ENCODE measurements around the gene LCE1A.

Gene LCE1A, protein sequence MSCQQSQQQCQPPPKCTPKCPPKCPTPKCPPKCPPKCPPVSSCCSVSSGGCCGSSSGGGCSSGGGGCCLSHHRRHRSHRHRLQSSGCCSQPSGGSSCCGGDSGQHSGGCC

DNA sequence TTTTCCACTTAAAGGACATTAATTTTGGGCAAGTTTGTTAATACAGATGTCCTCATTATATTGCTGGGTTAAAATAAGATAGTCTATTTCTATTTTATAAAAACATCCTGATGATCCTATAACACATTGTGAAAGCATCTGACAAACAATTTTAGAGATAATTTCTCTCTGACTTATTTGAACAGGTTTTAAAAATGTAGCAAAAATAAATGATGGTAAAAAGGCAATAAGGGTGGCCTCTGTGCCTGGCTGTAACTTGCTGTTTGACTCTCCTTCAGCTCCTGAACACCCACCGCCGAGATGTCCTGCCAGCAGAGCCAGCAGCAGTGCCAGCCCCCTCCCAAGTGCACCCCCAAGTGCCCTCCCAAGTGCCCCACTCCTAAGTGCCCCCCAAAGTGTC, at the start of gene LCE1A:
Gene LCE1A, plus strand, starts transcription at position 301 of the 400 bp plus-strand sequence. Its CDS starts 0 bp downstream, at position 301.
- no peak for DNase-seq

DNA sequence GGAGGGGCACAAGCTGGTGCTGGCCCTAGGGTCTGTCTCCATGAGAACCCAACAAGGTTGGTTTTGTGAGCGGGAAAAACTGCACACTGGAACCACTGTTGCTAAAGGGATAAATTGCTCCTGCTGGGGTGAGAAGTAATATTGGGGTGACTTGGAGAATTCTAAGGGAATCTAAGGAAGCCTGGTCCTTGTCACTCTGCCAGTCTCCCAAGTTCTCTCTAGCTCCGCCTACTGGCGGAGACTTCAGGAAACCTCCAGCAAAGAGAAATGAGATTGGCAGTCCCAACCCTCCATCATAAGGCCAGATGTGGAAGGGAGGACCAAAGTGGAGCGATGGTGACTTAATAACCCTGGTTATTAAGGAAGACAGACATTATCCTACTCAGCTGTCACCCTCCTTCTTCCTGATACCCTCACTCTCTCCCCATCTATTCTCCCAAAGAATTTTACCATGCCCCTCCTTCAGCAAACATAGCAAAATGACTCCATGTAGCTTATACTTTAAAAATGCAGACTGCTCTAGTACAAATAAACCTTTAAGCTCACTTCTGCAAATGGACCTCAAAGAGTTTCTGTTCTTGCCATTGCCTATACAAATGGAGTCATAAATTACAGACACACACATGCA, 49.6 kb upstream of the LCE1A start:
- DNase-seq, result no peak

DNA sequence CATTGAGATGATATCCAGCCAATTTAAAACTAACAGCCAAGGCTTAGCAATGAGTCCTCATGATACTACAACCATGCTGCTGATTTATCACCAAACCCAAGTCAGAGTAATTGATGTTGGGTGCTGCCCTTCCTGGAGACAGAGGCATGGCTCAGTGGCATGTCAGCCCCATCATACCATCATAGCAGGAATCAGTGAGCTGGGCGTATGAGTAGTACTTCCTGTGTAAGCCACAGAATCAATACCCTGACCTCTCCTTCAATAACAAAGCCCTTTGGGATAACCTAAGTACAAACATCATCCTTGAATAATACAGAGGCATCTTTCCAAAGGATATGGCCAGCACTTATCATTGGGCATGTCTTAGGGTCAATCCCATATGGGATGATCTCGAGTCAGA, 44.2 kb upstream of the LCE1A start:
- DNase-seq, result no peak

DNA sequence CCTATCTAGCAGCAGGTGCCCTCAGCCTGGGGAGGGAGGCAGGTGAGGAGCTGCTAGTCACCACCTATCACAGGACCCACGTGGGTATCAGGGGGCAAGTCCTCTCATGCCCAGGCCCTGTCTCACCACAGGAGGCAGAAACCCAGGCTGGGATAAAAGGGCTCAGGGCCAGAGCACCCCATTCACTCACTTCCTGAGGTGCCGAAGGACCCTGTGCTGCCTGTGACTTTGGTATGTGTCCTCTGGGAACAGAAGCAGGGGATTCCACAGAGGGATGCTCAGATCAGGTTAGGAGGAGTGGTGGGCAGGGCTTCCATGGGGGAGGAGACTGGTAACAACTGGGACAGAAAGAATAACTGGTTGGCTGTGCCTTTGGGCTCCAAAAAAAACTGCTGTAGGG, 41.2 kb upstream of the LCE1A start, which contains the start of gene LCE1E:
Gene LCE1E, plus strand, starts transcription at position 181 of the 400 bp plus-strand sequence. CDS start 1,043 bp downstream, outside the sequence.
- DNase-seq, result peak; percentile 84

DNA sequence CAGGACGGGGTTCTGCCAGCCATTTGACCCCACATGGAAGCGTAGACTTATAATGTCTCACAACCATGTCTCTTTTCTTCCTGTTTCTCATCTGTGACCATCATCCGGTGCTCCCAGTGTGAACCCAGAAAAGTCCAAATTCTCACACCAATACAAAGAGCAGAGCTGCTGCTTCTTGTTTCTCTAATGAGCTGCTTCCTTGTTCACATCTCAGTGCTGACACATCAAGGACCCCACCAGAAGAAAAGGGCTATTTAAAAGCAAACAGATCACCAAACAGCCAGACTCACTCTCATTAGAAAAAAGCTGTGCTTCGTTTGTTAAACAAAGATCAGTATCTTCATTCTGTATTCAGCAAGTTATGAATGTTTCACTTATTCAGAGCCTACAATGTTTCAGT, 31.6 kb upstream of the LCE1A start:
- DNase-seq, result no peak

DNA sequence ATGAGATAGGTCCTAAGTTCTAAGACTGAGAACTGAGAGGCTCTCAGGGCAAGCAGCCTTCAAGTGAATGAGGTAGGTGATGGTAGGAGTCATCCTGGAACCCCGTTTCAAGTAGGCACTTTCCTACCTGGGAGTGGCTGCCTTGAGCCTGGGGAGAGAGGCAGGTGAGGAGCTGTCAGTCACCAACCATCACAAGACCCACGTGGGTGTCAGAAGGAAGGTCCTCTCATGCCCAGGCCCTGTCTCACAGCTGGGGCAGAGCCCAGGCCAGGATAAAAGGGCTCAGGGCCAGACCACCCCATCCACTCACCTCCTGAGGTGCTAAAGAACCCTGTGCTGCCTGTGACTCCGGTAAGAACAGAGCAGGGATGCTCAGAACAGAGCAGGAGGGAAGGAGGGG, 30.9 kb upstream of the LCE1A start, which contains the start of gene LCE1D:
Gene LCE1D, plus strand, starts transcription at position 301 of the 400 bp plus-strand sequence. CDS start 1,074 bp downstream, outside the sequence.
- DNase-seq, result no peak

DNA sequence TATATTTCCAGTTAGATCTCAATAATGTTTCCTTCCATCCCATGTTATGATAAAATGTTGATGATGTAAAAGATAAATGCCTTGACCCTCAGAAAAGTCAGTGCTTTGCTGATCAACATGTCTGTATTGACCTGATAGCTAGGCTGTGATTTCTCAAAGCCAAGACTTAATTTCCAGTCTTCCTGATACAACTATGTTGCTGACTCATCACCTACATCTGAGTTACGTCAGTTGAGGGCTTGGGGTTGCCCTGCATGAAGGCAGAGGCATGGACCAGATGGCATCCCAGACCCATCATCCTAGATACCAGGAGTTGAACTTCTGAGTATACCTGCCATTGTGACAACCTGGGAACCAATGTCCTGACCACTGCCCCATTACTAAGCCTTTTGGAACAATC, 25.9 kb upstream of the LCE1A start:
- DNase-seq, result no peak

DNA sequence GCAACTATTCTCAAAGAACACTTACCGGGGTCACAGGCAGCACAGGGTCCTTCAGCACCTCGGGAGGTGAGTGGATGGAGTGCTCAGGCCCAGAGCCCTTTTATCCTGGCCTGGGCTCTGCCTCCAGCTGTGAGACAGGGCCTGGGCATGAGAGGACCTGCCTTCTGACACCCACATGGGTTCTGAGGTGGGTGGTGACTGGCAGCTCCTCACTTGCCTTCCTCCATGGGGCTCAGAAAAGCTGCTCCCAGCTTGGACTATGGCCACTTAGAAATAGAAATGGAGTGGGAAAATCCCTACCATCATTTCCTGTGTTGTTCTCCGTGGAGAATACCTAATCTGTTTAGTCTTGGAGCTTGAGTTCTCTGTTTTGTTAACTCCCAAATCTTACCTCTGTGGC, 20.7 kb upstream of the LCE1A start, which contains the start of gene LCE1C:
Gene LCE1C, minus strand, starts transcription at position 76 of the 400 bp plus-strand sequence. CDS start 1,173 bp downstream, outside the sequence.
- no peak for DNase-seq

DNA sequence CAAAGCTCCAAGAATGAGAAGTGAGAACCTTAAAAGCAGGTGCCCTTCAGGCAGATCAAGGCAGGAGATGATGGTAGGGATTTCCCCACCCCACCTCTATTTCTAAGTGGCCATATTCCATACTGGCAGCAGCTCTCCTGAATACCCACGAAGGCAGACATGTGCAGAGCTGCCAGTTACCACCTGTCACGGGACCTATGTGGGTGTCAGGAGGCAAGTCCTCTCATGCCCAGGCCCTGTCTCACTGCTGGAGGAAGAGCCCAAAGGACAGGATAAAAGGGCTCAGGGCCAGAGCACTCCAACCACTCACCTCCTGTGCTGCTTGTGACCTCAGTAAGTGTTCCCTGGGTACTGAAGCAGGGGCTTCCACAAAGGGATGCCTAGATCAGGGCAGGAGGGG, 16.2 kb upstream of the LCE1A start:
- no peak for DNase-seq

DNA sequence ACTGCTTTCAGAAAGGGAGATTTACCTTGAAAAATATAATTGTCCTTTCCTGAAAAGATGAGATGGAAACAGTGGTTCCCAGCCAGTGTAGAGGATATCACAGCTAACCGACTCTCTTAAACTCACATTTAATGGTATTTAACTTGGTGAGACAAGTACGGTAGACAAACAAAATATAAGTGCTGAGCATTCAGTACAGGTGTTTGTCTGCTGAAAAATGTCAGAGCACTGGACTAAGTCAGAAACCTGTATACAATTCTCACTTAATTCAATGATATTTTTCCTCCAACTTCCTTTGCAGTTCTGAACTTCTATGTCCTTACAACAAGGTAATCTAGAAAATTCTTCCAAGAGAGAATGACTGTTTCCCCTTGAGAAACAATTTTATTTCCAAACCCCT, 15.6 kb upstream of the LCE1A start, which contains the start of gene LCE1B:
Gene LCE1B, plus strand, starts transcription at position 301 of the 400 bp plus-strand sequence. CDS start 476 bp downstream, outside the sequence.
- DNase-seq, result no peak

DNA sequence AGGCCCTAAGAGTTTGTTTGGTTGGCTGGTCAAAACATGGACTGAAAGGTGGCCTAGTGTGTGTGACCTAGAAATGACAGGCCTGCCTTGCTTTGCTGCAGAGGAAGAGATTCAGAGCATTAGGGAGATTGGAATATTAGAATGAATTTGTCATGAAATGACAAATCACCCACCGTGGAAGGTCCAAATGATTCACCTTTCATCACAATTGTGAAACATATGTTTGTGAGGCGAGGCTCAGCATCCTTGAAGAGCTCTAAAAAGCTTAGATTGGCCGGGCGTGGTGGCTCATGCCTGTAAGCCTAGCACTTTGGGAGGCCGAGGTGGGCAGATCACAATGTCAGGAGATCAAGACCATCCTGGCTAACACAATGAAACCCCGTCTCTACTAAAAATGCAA, 10.0 kb upstream of the LCE1A start:
- DNase-seq, result no peak

DNA sequence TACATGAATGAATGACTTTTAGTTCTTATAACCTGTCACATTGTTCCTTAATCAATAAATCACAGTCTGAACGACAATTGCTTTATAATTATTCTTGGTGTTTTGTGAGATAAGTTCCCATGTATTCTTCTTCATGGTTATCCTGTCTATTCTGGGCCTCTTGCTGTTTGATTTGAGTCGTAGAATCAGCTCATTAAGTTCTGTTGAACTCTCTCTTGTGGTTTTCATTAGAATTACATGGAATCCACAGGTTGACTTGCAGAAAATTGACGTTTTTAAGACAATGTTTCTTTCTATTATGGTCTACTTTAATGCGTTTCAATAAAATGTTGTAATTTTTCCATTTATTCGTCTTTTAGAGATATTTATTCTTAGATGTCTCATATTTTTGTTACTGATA, 4.0 kb upstream of the LCE1A start:
- DNase-seq, result no peak

DNA sequence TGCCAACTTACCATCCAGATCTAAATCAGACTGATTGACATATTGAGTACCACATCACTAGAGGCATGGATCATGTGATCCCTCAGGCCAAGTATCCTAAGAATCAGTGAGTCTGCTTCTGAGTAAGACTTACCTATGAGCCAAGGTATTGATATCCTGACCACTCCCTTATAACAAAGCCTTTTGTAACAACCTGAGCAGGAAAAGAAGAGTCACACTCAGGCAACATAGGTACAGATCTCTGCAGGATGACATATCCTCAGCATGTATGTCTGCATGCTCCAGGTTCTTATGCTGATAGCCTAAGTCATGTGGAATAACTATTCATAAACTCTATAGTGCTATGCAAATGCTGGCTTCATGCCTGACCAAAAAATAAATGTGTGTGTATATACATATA, 2.3 kb upstream of the LCE1A start:
- no peak for DNase-seq

DNA sequence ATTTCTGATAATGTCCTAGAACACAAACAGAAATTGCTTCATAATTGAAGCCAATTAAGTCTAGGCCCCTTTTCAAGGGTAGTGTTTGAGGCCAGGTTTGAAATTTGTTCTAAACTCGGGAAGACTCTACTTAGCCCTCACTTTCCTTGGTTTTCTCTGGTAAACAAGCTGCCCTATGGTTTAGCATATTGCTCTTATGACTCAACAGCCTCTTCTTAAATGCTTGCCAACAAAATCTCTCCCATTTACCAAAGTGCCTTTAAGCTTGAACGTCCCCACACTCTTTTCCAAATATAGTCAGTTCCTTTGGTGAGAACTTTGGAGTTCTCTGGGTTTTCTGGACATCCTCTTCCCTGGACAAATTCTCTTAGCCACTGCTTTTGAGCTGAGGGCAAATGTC, 9.6 kb downstream of the LCE1A start:
- no peak for DNase-seq

DNA sequence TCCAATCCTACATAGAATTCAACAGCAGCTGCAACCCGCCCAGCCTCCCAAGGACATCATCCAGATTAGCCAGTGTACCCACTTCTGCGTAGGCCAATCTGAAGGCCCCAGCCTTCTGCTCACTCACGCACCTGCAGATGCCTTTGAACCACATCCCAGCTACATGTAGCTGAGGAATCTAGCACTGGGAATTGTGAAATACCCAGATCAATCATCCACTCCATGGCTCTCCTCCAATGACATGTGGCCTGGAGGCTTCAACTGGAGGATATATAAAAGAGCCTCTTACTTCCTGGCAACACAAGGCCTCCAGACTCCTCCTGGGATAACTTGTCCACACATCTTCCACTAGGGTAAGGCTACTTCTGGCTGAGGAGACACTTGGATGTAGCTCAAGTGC, 15.3 kb downstream of the LCE1A start, which contains the start of gene LCE6A:
Gene LCE6A, plus strand, starts transcription at position 301 of the 400 bp plus-strand sequence. CDS start 665 bp downstream, outside the sequence.
- no peak for DNase-seq

DNA sequence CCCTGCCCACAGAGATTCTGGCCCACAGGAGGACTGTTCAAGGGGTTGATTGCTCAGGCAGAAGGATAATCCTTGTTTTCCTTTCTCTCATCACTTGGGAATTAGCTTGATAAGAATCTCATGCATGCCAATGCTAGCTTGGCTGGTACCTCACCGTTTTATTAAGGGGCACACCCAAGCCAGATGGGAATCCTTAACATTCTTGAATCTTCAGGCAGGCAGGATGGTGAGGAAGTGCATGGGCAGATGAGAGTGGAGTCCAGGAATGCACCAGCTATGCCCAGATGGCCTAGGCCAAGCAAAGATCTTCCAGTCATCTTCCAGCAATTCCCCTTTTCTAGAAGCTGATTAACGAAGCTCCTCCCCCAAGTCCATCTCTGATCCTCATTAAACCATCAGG, 28.4 kb downstream of the LCE1A start:
- DNase-seq, result no peak

DNA sequence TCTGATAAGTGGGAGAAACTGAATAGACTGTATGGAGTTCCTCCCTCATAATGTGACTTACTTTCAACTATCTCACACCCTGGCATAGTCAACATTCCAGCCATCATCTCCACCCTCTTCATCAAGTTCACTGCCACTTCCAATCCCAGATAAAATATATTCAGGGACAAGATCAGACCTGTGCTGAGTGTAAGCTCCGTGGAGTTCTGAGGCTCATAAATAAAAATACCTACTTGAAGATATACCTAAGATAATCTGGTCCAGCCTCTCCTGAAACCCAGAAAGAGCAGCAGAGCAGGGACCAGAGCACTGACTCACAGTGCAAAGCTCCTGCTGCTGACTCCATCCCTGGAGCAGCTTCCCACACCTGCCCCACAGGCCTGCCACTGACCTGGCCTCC, 30.8 kb downstream of the LCE1A start:
- DNase-seq, result no peak

DNA sequence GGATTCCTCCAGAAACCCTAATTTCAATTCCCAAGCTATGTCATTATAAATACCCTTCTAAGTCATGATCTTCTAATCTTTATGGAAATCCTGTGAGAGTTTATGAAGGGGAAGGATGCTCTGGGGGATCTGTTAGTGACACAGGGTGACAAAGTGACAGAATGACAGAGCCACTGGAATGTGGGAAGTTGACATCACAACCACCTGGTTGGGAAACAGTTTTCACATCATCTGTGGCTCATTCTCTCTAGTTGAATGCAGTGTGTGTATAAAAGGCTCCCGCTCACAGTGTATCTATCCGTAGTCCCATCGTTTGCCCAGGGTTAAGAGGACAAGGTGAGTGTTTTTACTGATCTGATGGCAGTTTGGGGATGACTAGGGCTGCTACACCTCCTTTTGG, 32.4 kb downstream of the LCE1A start, which contains the start of gene LCE7A:
Gene LCE7A, plus strand, starts transcription at position 301 of the 400 bp plus-strand sequence. CDS start 702 bp downstream, outside the sequence.
- no peak for DNase-seq

DNA sequence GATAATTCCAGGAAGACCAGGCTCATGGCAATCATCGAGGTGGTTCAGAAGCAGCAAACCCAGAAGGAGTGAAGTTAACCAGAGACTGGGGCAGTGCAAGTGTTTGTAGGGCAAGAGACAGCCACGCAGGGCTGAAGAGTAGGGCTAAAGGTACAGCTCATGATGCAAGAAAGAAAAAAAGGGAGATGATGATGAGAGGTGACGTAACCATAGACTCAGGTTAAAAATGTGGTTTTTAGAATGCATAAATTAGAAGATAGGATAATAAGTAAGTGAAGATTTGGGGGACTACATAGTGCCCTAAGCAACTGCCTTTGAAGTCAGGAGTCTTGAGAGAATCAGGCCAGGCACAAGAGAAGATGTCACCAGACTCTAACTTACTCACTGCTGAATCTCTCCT, 32.9 kb downstream of the LCE1A start:
- DNase-seq, result no peak

DNA sequence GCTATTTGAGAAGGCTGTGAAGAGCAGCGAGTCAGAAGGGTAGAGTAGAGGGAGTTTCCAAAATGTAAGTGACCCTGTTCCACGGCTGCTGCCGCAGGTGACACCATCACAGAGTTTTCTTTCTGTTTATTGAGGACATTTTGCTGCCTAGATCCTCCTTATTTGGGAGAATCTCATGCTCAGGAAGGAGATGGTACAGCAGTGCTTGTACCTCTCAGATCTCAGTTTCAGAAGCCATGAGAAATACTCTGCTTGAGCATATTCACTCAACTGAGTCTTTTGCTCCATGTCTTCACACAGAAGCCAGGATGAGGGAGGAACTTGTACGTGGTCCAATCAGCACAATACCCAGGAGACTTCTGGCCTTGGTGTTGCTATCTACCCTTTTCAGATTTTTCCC, 34.1 kb downstream of the LCE1A start:
- no peak for DNase-seq

DNA sequence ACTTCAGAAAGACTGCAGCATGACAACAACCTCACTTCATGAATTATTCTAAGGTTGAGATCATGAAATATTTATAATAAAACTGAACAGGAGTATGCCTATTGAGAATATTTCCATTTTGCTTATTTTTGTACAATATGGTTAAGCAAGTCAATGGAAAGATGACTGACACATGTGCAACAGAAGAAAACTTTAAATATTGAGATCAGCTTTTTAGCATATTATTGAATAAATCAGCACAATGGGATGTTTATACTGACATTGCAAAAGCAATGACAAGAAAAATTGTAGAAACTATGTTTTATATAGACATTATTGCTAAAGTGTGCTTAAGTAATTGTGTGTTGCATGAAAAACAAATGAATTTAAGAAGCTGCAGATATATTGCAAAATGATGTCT, 37.2 kb downstream of the LCE1A start:
- no peak for DNase-seq

DNA sequence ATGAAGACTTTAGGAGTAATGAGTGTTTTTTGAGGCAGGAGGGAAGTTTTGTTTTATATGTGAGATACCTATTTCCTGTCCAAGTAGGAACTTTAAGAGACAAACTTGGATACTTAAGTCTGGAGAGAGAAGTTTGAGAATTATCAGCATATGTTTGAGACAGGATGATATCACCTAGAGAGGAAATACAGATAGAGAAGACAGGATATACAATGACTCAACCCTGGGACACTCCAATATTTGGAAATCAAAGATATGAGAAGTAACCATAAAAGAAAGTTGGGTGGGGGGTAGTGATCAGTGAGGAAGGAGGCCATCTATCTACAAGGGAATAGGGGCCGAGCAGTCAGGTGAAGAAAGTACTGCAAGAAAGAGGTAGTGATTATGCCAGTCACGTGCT, 39.0 kb downstream of the LCE1A start:
- DNase-seq, result no peak

DNA sequence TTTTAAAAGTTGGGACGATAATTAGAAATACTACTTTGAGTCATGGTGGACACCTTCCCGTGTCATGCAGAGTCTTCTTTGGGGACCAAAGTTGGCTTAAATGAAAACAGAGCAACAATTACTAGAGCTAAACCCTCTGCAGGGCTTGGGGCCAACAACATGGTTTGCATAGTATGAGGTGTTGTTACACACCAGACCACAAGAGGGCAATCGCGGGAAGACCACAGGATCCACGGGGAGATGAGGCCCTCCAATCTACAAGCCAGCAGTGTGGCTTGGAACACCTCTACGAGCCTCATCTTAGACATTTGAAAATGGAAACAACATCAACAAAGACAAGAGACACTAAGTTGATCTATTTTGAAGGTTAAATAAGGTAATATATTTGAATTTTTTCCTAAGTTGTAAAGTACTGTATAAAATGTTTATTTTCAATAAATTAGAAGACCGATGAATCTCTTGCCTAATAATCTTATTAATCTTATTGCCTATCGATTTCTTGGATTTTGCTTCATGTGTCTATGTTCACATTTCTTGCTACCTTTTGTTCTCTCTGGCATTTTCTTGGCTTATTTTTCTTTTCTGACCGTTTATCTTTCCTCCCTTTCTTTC, 42.6 kb downstream of the LCE1A start:
- DNase-seq, result peak; percentile 38

All from DMS153 (cell line).